ENCODE measurements around the gene KMT2E.

The KMT2E gene

GRCh38 chr7:105096306-105096705 is 82.3 kb downstream of the KMT2E start:
- DNase-seq = no peak

DNA sequence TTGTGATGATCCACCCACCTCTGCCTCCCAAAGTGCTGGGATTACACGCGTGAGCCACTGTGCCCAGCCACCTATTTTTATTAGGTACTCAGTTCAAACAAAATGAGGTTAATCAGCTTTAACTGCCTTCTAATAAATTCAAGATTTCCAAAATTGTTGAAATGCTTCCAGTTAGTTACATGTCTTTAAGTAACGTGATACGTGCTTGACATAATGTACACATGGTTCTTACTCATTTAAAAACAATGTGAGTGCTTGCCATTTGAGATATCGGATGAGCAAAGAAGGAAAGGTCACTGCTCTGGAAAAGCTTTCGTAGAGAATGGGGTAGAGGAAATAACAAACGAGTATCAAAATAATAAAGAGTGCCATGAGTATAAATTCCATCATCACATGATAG is 83.6 kb downstream of the KMT2E start:
- no peak for DNase-seq

- DNase-seq = no peak
Measured at GRCh38 chr7:105098863-105099515, 85.0 kb downstream of the KMT2E start.

DNA sequence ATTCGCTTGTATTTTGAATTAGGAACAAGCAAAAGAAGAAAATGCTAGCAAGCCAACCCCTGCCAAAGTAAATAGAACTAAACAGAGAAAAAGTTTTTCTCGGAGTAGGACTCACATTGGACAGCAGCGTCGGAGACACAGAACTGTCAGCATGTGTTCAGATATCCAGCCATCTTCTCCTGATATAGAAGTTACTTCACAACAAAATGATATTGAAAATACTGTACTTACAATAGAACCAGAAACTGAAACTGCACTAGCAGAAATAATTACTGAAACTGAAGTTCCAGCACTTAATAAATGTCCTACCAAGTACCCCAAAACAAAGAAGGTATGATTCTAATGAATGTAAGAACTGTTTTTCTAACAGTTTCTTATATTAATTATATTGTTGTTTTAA is 87.9 kb downstream of the KMT2E start:
- DNase-seq = no peak

- no peak for DNase-seq
Measured at GRCh38 chr7:105102557-105103352, 88.8 kb downstream of the KMT2E start.

DNA sequence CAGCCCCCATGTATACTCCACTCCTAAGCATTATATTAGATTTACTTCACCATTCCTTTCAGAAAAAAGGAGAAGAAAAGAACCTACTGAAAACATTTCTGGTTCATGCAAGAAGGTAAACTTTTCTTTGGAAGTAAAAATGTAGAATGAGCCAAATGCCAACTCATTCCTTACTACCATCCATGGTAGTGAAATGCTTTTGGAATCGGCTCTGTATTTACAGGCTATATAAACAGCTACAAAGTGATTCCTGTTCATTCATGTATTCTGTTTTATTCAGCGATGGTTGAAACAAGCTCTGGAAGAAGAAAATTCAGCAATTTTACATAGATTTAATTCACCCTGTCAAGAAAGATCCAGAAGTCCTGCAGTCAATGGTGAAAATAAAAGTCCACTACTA is 91.6 kb downstream of the KMT2E start:
- DNase-seq = no peak

- DNase-seq = no peak
Measured at GRCh38 chr7:105106473-105106872, 92.5 kb downstream of the KMT2E start.

- DNase-seq = no peak
Measured at GRCh38 chr7:105107458-105107857, 93.5 kb downstream of the KMT2E start.

DNA sequence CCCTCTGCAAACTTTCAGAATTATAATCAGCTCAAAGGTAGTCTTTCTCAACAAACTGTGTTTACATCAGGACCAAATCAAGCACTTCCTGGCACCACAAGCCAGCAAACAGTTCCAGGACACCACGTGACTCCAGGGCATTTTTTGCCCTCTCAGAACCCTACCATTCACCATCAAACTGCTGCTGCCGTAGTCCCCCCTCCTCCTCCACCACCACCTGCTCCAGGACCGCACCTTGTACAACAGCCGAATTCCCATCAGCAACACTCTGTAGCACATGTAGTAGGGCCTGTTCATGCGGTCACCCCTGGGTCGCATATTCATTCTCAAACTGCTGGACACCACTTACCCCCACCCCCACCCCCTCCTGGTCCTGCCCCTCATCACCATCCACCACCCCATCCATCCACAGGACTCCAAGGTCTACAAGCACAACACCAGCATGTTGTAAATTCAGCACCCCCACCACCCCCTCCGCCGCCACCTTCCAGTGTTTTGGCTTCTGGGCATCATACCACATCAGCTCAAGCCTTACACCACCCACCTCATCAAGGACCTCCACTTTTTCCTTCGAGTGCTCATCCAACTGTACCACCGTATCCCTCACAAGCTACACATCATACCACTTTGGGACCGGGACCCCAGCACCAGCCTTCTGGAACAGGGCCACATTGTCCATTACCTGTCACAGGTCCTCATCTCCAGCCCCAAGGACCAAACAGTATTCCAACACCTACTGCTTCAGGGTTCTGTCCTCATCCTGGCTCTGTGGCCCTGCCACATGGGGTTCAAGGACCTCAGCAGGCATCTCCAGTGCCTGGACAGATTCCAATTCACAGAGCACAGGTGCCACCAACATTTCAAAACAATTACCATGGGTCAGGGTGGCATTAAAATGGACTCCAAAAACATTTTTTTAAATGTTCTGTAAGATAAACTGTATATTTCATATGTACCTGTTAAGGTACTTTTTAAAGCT is 98.7 kb downstream of the KMT2E start:
- no peak for DNase-seq

DNA sequence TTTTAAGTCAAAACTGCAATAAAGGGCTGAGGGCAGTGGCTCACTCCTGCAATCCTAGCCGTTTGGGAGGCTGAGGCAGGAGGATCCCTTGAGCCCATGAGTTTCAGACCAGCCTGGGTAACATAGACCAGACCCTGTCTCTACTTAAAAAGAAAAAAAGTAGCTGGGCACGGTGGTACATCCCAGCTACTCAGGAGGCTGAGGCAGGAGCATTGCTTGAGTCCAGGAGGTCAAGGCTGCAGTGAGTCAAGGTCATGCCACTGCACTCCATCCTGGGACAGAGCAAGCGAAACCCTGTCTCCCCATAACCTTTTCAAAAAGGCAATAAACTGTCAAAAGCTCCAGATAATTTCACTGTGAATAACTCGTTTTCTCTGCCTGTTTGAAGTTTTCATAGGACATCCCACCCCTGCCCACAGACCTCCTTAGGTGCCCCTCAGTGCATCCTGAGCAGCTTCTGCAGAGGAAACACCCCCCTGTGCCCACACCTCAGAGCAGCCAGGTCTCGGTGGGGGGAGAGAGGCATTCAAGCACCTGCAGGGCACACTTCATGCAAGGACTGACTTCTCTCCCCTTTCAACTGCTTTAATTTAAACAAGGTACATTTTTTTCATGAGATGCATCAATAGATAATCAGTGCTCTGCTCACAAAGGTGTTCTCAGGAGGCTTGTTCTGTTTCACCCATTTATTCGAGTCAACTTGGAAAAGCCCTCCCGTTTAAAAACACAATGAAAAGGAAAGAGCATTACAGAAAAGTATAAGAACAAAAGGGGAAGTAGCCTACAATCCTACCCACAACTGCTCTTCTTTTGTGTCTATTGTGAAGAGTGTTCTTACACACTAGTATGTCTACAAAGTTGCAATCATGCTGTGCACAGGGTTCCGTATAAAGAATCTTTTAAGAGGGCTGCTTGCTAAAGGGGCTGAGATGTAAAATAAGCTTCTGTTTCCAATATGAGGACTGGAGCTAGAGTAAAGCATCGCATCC is 104.9 kb downstream of the KMT2E start:
- DNase-seq = no peak

- no peak for DNase-seq
Measured at GRCh38 chr7:105122619-105123018, 108.6 kb downstream of the KMT2E start.

- DNase-seq = no peak
Measured at GRCh38 chr7:105125745-105126144, 111.7 kb downstream of the KMT2E start.

- DNase-seq = no peak
Measured at GRCh38 chr7:105126436-105126975, 112.5 kb downstream of the KMT2E start.

DNA sequence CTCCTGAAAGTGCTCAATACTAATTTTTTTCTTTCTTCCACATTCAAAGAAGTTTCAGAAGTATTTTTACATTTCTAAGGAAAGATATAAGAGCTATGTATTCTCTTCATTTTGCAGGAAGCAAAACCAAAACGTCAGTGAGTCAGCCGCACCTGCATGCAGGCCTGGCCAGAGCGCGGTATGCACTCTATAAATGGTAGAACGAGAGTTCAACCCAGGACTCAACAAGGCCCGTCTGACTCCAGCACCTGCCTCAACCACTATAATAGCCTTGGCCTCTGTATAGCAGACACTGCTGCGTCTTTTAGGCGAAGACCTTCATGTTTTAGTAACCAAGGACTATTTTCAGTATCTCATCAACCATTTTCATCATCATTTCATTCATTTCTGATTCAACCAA is 113.2 kb downstream of the KMT2E start:
- no peak for DNase-seq

- DNase-seq = no peak
Measured at GRCh38 chr7:105130048-105130447, 116.0 kb downstream of the KMT2E start.

GRCh38 chr7:105130580-105130979 is 116.6 kb downstream of the KMT2E start:
- DNase-seq = no peak

GRCh38 chr7:105131033-105131656 is 117.1 kb downstream of the KMT2E start:
- DNase-seq = no peak

- DNase-seq = no peak
Measured at GRCh38 chr7:105131890-105132289, 117.9 kb downstream of the KMT2E start.

- DNase-seq = no peak
Measured at GRCh38 chr7:105132335-105132734, 118.3 kb downstream of the KMT2E start.

DNA sequence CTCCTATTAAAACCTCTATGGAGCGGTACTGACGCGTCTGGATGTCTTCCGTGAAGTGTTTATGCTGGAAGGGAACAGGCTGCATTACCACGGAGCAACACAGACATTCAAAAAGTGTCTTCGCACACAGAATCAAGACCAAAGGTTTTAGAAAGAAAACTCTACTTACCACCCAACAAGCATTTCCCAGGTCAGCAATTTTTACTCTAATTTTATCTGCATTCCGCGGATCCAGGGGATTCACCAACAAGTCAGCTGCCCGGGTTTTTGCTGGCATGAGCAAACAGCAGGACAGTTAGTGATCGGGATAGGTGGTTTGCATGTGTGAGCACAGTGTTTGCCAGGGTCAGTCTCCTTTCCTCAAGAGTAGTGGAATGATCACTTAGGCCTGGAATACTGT is 118.8 kb downstream of the KMT2E start:
- no peak for DNase-seq

GRCh38 chr7:105133358-105133757 is 119.4 kb downstream of the KMT2E start:
- DNase-seq = no peak

Data from activated effector memory CD4-positive, alpha-beta T cell treated with Interleukin-2 at 50 U/mL for 16 hours (primary cell).